ENCODE results near the gene BCL2L1.
"Not testable (repeated sequence)": the region's sequence is repeated elsewhere in the genome, so short reads cannot be mapped to it uniquely, and the experiment has no call there.

BCL2L1 gene

GRCh38 chr20:31644701-31645100 is 78.0 kb downstream of the BCL2L1 start:
- no peak for TF ChIP-seq POLR2AphosphoS5 (IDR thresholded peaks at IDR 0.05; ENCODE audit: low read depth, low read length)
- no peak for FAIRE-seq
- no peak for DNase-seq (ENCODE audit: insufficient read length)

- FAIRE-seq (no peak), DNase-seq (ENCODE audit: insufficient read length) (no peak)
- TF ChIP-seq POLR2AphosphoS5 (IDR thresholded peaks at IDR 0.05; ENCODE audit: low read depth, low read length) (no peak), POLR2A (IDR thresholded peaks at IDR 0.05; ENCODE audit: low read depth, low read length) (no peak), TAF1 (IDR thresholded peaks at IDR 0.05; ENCODE audit: borderline replicate concordance, low read depth, low read length) (no peak)
Observed at GRCh38 chr20:31643522-31643921, 79.1 kb downstream of the BCL2L1 start.

GRCh38 chr20:31642837-31643236 is 79.8 kb downstream of the BCL2L1 start:
- DNase-seq (ENCODE audit: insufficient read length) (no peak), FAIRE-seq (no peak)
- TF ChIP-seq POLR2A (IDR thresholded peaks at IDR 0.05; ENCODE audit: low read depth, low read length) = no peak
- no peak for TF ChIP-seq POLR2AphosphoS5 (IDR thresholded peaks at IDR 0.05; ENCODE audit: low read depth, low read length)
- no peak for TF ChIP-seq TAF1 (IDR thresholded peaks at IDR 0.05; ENCODE audit: borderline replicate concordance, low read depth, low read length)

- TF ChIP-seq TAF1 (IDR thresholded peaks at IDR 0.05; ENCODE audit: borderline replicate concordance, low read depth, low read length) (no peak), POLR2AphosphoS5 (IDR thresholded peaks at IDR 0.05; ENCODE audit: low read depth, low read length) (no peak), POLR2A (IDR thresholded peaks at IDR 0.05; ENCODE audit: low read depth, low read length) (no peak)
- FAIRE-seq (no peak), DNase-seq (ENCODE audit: insufficient read length) (no peak)
Observed at GRCh38 chr20:31641391-31641790, 81.3 kb downstream of the BCL2L1 start.

- no peak for FAIRE-seq
- no peak for DNase-seq (ENCODE audit: insufficient read length)
Observed at GRCh38 chr20:31640259-31640658, 82.4 kb downstream of the BCL2L1 start.

GRCh38 chr20:31638816-31639215 is 83.9 kb downstream of the BCL2L1 start:
- FAIRE-seq (no peak), DNase-seq (ENCODE audit: insufficient read length) (no peak)
- no peak for TF ChIP-seq TAF1 (IDR thresholded peaks at IDR 0.05; ENCODE audit: borderline replicate concordance, low read depth, low read length)

More at GRCh38 chr20:31640259-31640658, 82.4 kb downstream of the BCL2L1 start:
- no peak for TF ChIP-seq POLR2A (IDR thresholded peaks at IDR 0.05; ENCODE audit: low read depth, low read length)
- no peak for TF ChIP-seq POLR2AphosphoS5 (IDR thresholded peaks at IDR 0.05; ENCODE audit: low read depth, low read length)
- no peak for TF ChIP-seq TAF1 (IDR thresholded peaks at IDR 0.05; ENCODE audit: borderline replicate concordance, low read depth, low read length)

- TF ChIP-seq TAF1 (IDR thresholded peaks at IDR 0.05; ENCODE audit: borderline replicate concordance, low read depth, low read length) (no peak), POLR2AphosphoS5 (IDR thresholded peaks at IDR 0.05; ENCODE audit: low read depth, low read length) (no peak), POLR2A (IDR thresholded peaks at IDR 0.05; ENCODE audit: low read depth, low read length) (no peak)
- FAIRE-seq (no peak), DNase-seq (ENCODE audit: insufficient read length) (no peak)
Observed at GRCh38 chr20:31638317-31638716, 84.4 kb downstream of the BCL2L1 start.

GRCh38 chr20:31637660-31638059 is 85.0 kb downstream of the BCL2L1 start, which contains the start of gene COX4I2:
Gene COX4I2 (plus strand): TSS chr20:31637912. CDS start chr20:31639018, 1,106 bp downstream.
- DNase-seq (ENCODE audit: insufficient read length) (no peak), FAIRE-seq (no peak)
- TF ChIP-seq POLR2AphosphoS5 (IDR thresholded peaks at IDR 0.05; ENCODE audit: low read depth, low read length) (no peak), TAF1 (IDR thresholded peaks at IDR 0.05; ENCODE audit: borderline replicate concordance, low read depth, low read length) (no peak), POLR2A (IDR thresholded peaks at IDR 0.05; ENCODE audit: low read depth, low read length) (no peak)

GRCh38 chr20:31633339-31633914 is 89.2 kb downstream of the BCL2L1 start:
- no peak for FAIRE-seq
- TF ChIP-seq POLR2AphosphoS5 (IDR thresholded peaks at IDR 0.05; ENCODE audit: low read depth, low read length) (no peak), POLR2A (IDR thresholded peaks at IDR 0.05; ENCODE audit: low read depth, low read length) (no peak)
- no peak for DNase-seq (ENCODE audit: insufficient read length)

GRCh38 chr20:31632548-31633338 is 89.9 kb downstream of the BCL2L1 start:
- DNase-seq (ENCODE audit: insufficient read length) (no peak), FAIRE-seq (no peak)
- TF ChIP-seq POLR2AphosphoS5 (IDR thresholded peaks at IDR 0.05; ENCODE audit: low read depth, low read length) (no peak), TAF1 (IDR thresholded peaks at IDR 0.05; ENCODE audit: borderline replicate concordance, low read depth, low read length) (no peak), POLR2A (IDR thresholded peaks at IDR 0.05; ENCODE audit: low read depth, low read length) (no peak)

GRCh38 chr20:31630187-31630790 is 92.4 kb downstream of the BCL2L1 start:
- FAIRE-seq = no peak
- DNase-seq (ENCODE audit: insufficient read length) = no peak
- TF ChIP-seq POLR2AphosphoS5 (IDR thresholded peaks at IDR 0.05; ENCODE audit: low read depth, low read length) (no peak), TAF1 (IDR thresholded peaks at IDR 0.05; ENCODE audit: borderline replicate concordance, low read depth, low read length) (no peak), POLR2A (IDR thresholded peaks at IDR 0.05; ENCODE audit: low read depth, low read length) (no peak)

- not testable (repeated sequence) for DNase-seq (ENCODE audit: insufficient read length); FAIRE-seq
Observed at GRCh38 chr20:31628057-31628456, 94.6 kb downstream of the BCL2L1 start.

- FAIRE-seq; DNase-seq (ENCODE audit: insufficient read length): not testable (repeated sequence)
Observed at GRCh38 chr20:31626534-31626933, 96.1 kb downstream of the BCL2L1 start.

- not testable (repeated sequence) for DNase-seq (ENCODE audit: insufficient read length); FAIRE-seq
Observed at GRCh38 chr20:31623123-31623505, 99.6 kb downstream of the BCL2L1 start.

All from GM12892 (cell line).